ENCODE data around the gene WDR49. TPM values are rescaled to one million over a fixed set of nuclear protein-coding genes. Genes with fewer than 3 reads are reported as not detected.

WDR49 gene
- total RNA-seq, 1 experiment from 2014 or later = 0.34 TPM

GRCh38 chr3:167694121-167694520 is 40.4 kb upstream of the WDR49 start:
- intact Hi-C loops (cut with micrococcal nuclease) = no loop called here

GRCh38 chr3:167691366-167691765 is 37.6 kb upstream of the WDR49 start:
- peaks cover 2 to 9% of the 10 kb centered on the region in 2 experiments; a peak in 1 of 4 replicates for H3K36me3 ChIP-seq (ENCODE audit: control insufficient read depth in 1 of 2, insufficient read depth in 2 of 2, low read length in 2 of 2)
- no peaks in the 10 kb centered on the region for H3K4me1 ChIP-seq (ENCODE audit: control insufficient read depth in 1 of 2, insufficient read depth in 2 of 2, low read length in 2 of 2)
- no TSS peak for BruUV-seq (replicated peaks)
- H4K20me1 ChIP-seq (ENCODE audit: insufficient read depth) = no peaks in the 10 kb centered on the region
- DNase-seq (ENCODE audit: low read depth, low spot score) (no peak), ATAC-seq (no peak)
- H3K79me2 ChIP-seq (ENCODE audit: insufficient read depth, low read length) = no peaks in the 10 kb centered on the region
- TF ChIP-seq CTCF (IDR thresholded peaks at IDR 0.05 in 2 of 3, conservative IDR thresholded peaks at IDR 0.05 in 1 of 3; ENCODE audit: borderline replicate concordance in 1 of 3, insufficient read depth in 1 of 3, low read depth in 2 of 3, low read length in 2 of 3) = no peak
- TF ChIP-seq EZH2 (IDR thresholded peaks at IDR 0.05) = no peak
- no peak for TF ChIP-seq ZNF274 (IDR thresholded peaks at IDR 0.05; ENCODE audit: low read depth, low read length)
- TF ChIP-seq EGR1 (IDR thresholded peaks at IDR 0.05; ENCODE audit: low read depth) = no peak
- no peak for TF ChIP-seq CEBPB (IDR thresholded peaks at IDR 0.05; ENCODE audit: low read depth)
- no peak for TF ChIP-seq ATF3 (IDR thresholded peaks at IDR 0.05)
- TF ChIP-seq RAD21 (IDR thresholded peaks at IDR 0.05; ENCODE audit: low read depth) = no peak
- TF ChIP-seq ZBTB33 (IDR thresholded peaks at IDR 0.05; ENCODE audit: extremely low read depth, insufficient replicate concordance, low read length) = no peak
- TF ChIP-seq EZH2phosphoT487 (IDR thresholded peaks at IDR 0.05; ENCODE audit: borderline replicate concordance) = no peak
- no peak for TF ChIP-seq CBX3 (IDR thresholded peaks at IDR 0.05; ENCODE audit: low read depth)
- no peak for TF ChIP-seq ZFX (IDR thresholded peaks at IDR 0.05)
- no peaks in the 10 kb centered on the region for H3K9me2 ChIP-seq (ENCODE audit: insufficient read depth)
- H3K4me2 ChIP-seq (ENCODE audit: low read length) = no peak overlapping the region
- ChIA-PET POLR2A (no interaction called here), CTCF (no interaction called here), RAD21 (ENCODE audit: low non-redundant PET in 1 of 2, low total read pairs in 2 of 2, uncharacterized antibody in 2 of 2, unreplicated experiment in 2 of 2) (no interaction called here)
- H3K27ac ChIP-seq (ENCODE audit: low read depth, low read length) = no peak overlapping the region
- intact Hi-C loops (cut with micrococcal nuclease) = no loop called here
- H3K9ac ChIP-seq (ENCODE audit: low read length) = no peak overlapping the region
- no peak overlapping the region for H2AFZ ChIP-seq (ENCODE audit: low read depth, low read length, poor library complexity, severe bottlenecking)
- H3K27me3 ChIP-seq (ENCODE audit: insufficient read depth, low read length) = no peaks in the 10 kb centered on the region
- no peaks in the 10 kb centered on the region for H3K9me3 ChIP-seq (ENCODE audit: control insufficient read depth in 1 of 2, insufficient read depth in 1 of 2, low read depth in 1 of 2, low read length in 2 of 2)
- no peak overlapping the region for H3K4me3 ChIP-seq (replicated peaks in 1 of 2; ENCODE audit: low read depth in 1 of 2, low read length in 2 of 2)

More at GRCh38 chr3:167694121-167694520, 40.4 kb upstream of the WDR49 start:
- Histone ChIP-seq H4K20me1 (ENCODE audit: insufficient read depth) (no peaks in the 10 kb centered on the region), H3K27ac (ENCODE audit: low read depth, low read length) (no peak overlapping the region), H3K9ac (ENCODE audit: low read length) (no peak overlapping the region), H3K4me2 (ENCODE audit: low read length) (no peak overlapping the region), H3K79me2 (ENCODE audit: insufficient read depth, low read length) (peaks cover 12% of the 10 kb centered on the region; the same call in 1 of the 2 replicates), H3K9me3 (ENCODE audit: control insufficient read depth in 1 of 2, insufficient read depth in 1 of 2, low read depth in 1 of 2, low read length in 2 of 2) (no peaks in the 10 kb centered on the region), H3K36me3 (ENCODE audit: control insufficient read depth in 1 of 2, insufficient read depth in 2 of 2, low read length in 2 of 2) (0 out of 4 replicates have a peak, but pooled peaks cover 2 to 9% of the 10 kb centered on the region in 2 experiments), H3K9me2 (ENCODE audit: insufficient read depth) (no peaks in the 10 kb centered on the region), H3K4me1 (ENCODE audit: control insufficient read depth in 1 of 2, insufficient read depth in 2 of 2, low read length in 2 of 2) (no peaks in the 10 kb centered on the region), H3K27me3 (ENCODE audit: insufficient read depth, low read length) (no peaks in the 10 kb centered on the region), H3K4me3 (replicated peaks in 1 of 2; ENCODE audit: low read depth in 1 of 2, low read length in 2 of 2) (no peak overlapping the region), H2AFZ (ENCODE audit: low read depth, low read length, poor library complexity, severe bottlenecking) (no peak overlapping the region)
- no peak for ATAC-seq
- BruUV-seq (replicated peaks) = no TSS peak
- ChIA-PET CTCF (interaction anchor here (1.0 kb wide), 1 partner anchor 8 kb away, joined by 3 read pairs; no protein-coding TSS in a partner anchor), POLR2A (no interaction called here), RAD21 (ENCODE audit: low non-redundant PET in 1 of 2, low total read pairs in 2 of 2, uncharacterized antibody in 2 of 2, unreplicated experiment in 2 of 2) (interaction anchor here in 1 of 2 experiments (0.6 kb wide), 1 partner anchor 303 kb away, joined by 3 read pairs; no protein-coding TSS in a partner anchor)
- DNase-seq (ENCODE audit: low read depth, low spot score) = no peak
- no peak for TF ChIP-seq ZNF274 (IDR thresholded peaks at IDR 0.05; ENCODE audit: low read depth, low read length)
